Ovary (tissue), 9 donors: ENCODE results near the gene DPYSL3. TPM values are rescaled to one million over a fixed set of nuclear protein-coding genes. Genes with fewer than 3 reads are reported as not detected.

ENCODE experiments used
- DNase-seq, 5 donors: peaks; one replicate each; pipeline ENCODE4 v3.0.0-alpha.2; 2019 to 2020
- H3K27ac ChIP-seq, 2 donors: fragments of 200-600 bp; one replicate each; pipeline versions ENCODE4 v1.5.1 to v1.8.0; 2019 to 2022
- H3K27me3 ChIP-seq: fragments of 200-600 bp; one replicate; pipeline ENCODE4 v1.8.0; 2022
- H3K36me3 ChIP-seq: fragments of 200-600 bp; sonication (generic); one replicate; pipeline ENCODE4 v1.5.1; 2019
- H3K4me1 ChIP-seq: one replicate; pipeline ENCODE4 v1.8.1; 2013; ENCODE audit warnings: mild to moderate bottlenecking, moderate library complexity; ENCODE audit not compliant: insufficient read depth
- H3K4me3 ChIP-seq: fragments of 200-600 bp; sonication (generic); one replicate; pipeline ENCODE4 v1.5.1; 2017
- H3K9me3 ChIP-seq, 2 donors: fragments of 200-600 bp in 1 of 2; sonication (generic) in 1 of 2; one replicate each; pipeline versions ENCODE4 v1.5.1 to v1.8.1; 2013 to 2019; ENCODE audit warnings: mild to moderate bottlenecking in 1 of 2, moderate library complexity in 1 of 2
- EP300 ChIP-seq: sonication (generic); formaldehyde crosslinking; IDR thresholded peaks from one replicate; pipeline ENCODE4 v1.6.1; 2017; ENCODE audit warnings: antibody characterized with exemption
- POLR2A ChIP-seq: fragments of 450-650 bp; IDR thresholded peaks from one replicate; pipeline ENCODE4 v1.6.1; 2017; ENCODE audit warnings: antibody characterized with exemption, mild to moderate bottlenecking, moderate library complexity
- WGBS, 3 donors: extraction: QIAGEN DNeasy Blood & Tissue Kit in 1 of 3; methylation state at CpG; one replicate each; pipeline versions ENCODE4 v1.1.5 to v1.1.7; 2013 to 2017; 5-methylcytosine and 5-hydroxymethylcytosine counted together
- intact Hi-C, 4 donors: fragments of 100-400 bp; cut with DNase I; formaldehyde crosslinking; loops; one replicate each; pipeline versions ENCODE4 v1.11.0 to v1.15.1; 2022 to 2023
- polyA plus RNA-seq, 2 donors: library from polyadenylated mRNA; stranded (reverse); fragments of 200-250 nt in 1 of 2; fragments of 350-450 nt in 1 of 2; fragmentation: Illumina TruSeq in 1 of 2; extraction: RNeasy Lipid Tissue Mini Kit (QIAGEN cat#74804) in 1 of 2; gene quantifications; one replicate each; pipeline ENCODE4 v1.2.3, GENCODE V29; 2013 to 2014
- total RNA-seq, 7 donors: library from RNA; depleted of rRNA in 2 of 7; stranded (reverse); fragments of >200 nt in 2 of 7; fragmentation: NEBNext Ultra II Directional in 3 of 7; extraction: Animal tissue kit (Norgen Biotek cat#: 25700) in 3 of 7; gene quantifications; one replicate each; pipeline versions ENCODE4 v1.1.0 to v1.2.4, GENCODE V29; 2016 to 2023
- TF ChIP-seq, protein P1 (sequence below), 3 donors: fragments of 450-650 bp in 2 of 3; fragments of 200-600 bp in 1 of 3; IDR thresholded peaks; one replicate each; pipeline versions ENCODE4 v1.5.1 to v1.8.0; 2016 to 2022; ENCODE audit warnings: antibody characterized with exemption in 3 of 3, mild to moderate bottlenecking in 1 of 3
- donor health status: DM: no; HTN: no; CAD: no; lungs with moderate emphysema.
- donor health status: DM: no; HTN: no; CAD: no.
- donor health status: Bipolar disorder and iron deficiency.
- donor health status: DM: yes; HTN: yes; CAD: no.
- donor health status: DM: no; HTN: no; CAD: no.
- donor health status: DM: yes; HTN: yes; CAD: no.

Gene DPYSL3
- total and polyA plus RNA-seq, 9 donors = 77.9 to 606 (median 158) TPM

DNA sequence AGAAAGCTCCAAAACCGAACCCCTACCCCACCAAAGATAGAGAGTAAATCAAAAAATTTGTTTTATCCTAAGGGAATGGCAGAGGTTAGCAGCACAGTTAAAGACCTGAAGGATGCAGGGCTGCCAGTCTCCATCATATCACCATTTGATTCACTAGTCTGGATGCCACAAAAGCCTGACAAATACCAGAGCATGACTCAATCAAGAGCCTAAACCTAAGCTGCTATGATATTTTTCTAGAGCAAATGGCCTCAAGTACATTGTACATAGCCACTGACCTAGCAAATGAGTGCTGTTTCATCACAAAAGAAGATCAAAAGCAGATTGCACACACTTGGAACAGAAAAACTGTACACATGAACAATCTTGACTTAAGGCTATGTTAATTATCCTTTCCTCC lies 48.0 kb downstream of the DPYSL3 start:
- H3K4me3 ChIP-seq = no peak overlapping the region
- no peaks in the 10 kb centered on the region for H3K36me3 ChIP-seq
- no peaks in the 10 kb centered on the region for H3K9me3 ChIP-seq
- intact Hi-C loops = no loop called here
- TF ChIP-seq POLR2A = no peak
- TF ChIP-seq EP300 = no peak
- TF ChIP-seq, protein P1, sequence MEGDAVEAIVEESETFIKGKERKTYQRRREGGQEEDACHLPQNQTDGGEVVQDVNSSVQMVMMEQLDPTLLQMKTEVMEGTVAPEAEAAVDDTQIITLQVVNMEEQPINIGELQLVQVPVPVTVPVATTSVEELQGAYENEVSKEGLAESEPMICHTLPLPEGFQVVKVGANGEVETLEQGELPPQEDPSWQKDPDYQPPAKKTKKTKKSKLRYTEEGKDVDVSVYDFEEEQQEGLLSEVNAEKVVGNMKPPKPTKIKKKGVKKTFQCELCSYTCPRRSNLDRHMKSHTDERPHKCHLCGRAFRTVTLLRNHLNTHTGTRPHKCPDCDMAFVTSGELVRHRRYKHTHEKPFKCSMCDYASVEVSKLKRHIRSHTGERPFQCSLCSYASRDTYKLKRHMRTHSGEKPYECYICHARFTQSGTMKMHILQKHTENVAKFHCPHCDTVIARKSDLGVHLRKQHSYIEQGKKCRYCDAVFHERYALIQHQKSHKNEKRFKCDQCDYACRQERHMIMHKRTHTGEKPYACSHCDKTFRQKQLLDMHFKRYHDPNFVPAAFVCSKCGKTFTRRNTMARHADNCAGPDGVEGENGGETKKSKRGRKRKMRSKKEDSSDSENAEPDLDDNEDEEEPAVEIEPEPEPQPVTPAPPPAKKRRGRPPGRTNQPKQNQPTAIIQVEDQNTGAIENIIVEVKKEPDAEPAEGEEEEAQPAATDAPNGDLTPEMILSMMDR (IDR thresholded peaks at IDR 0.05) = no peak
- no peak for DNase-seq
- 89 to 97% (median 96%) methylated on average over 1 of the region's 1 CpG for WGBS, 3 donors
- H3K4me1 ChIP-seq = peaks cover 2% of the 10 kb centered on the region
- no peak overlapping the region for H3K27ac ChIP-seq
- H3K27me3 ChIP-seq = no peaks in the 10 kb centered on the region

DNA sequence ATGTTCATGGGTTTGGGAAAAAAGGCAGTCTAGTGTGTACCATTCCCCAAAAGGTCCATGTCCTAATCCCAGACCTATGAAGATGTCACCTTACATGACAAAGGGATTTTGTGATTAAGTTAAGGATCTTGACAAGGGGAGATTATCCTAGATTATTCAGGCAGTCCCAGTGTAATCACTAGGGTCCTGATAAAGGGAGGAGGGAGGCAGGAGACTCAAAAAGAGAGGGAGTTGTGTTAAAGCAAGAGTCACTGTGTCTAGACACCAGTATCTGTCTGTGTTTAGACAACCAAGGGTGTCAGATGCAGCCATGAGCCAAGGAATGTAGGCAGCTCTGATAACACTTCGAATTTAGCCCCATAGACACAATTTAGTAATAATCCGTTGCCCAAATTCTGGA lies 49.5 kb downstream of the DPYSL3 start:
- no peak overlapping the region for H3K27ac ChIP-seq
- 61 to 66% (median 63%) methylated on average over 2 of the region's 2 CpGs for WGBS, 3 donors

DNA sequence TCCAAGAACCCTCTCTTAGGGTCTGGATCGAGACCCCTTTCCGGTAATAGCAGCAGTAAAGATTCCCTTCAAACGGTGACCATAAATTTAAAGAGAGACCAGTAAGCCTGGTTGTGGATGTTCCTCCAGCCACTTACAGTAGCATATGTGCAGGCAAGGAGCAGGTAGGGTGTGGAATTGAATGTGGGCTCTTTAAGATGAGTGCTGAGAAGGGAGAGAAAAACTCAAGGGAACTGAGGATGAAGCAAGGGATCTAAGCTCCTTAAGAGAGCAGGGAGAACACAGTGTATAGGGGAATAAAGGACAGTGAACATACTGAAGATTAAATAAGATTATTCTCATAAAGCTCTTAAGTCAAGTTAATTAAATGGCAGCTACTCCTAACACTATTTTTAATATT lies 51.3 kb downstream of the DPYSL3 start:
- no peak overlapping the region for H3K27ac ChIP-seq
- H3K36me3 ChIP-seq = no peaks in the 10 kb centered on the region
- TF ChIP-seq, protein P1 (IDR thresholded peaks at IDR 0.05) = no peak
- no peak for TF ChIP-seq EP300
- TF ChIP-seq POLR2A = no peak
- WGBS, 3 donors = 98 to 99% (median 98%) methylated on average over 3 of the region's 3 CpGs
- no peak overlapping the region for H3K4me3 ChIP-seq
- DNase-seq = no peak
- H3K4me1 ChIP-seq = peaks cover 16% of the 10 kb centered on the region
- intact Hi-C loops = loop anchor here in 1 of 4 donors (10.0 kb wide), 2 partner anchors 46 to 106 kb away; no protein-coding TSS in a partner anchor
- no peaks in the 10 kb centered on the region for H3K27me3 ChIP-seq
- no peaks in the 10 kb centered on the region for H3K9me3 ChIP-seq

More for the DNA sequence above, 49.5 kb downstream of the DPYSL3 start:
- no peaks in the 10 kb centered on the region for H3K36me3 ChIP-seq
- TF ChIP-seq POLR2A (no peak), EP300 (no peak)
- TF ChIP-seq, protein P1 (IDR thresholded peaks at IDR 0.05) = no peak
- DNase-seq = no peak
- intact Hi-C loops = no loop called here
- no peak overlapping the region for H3K4me3 ChIP-seq
- H3K27me3 ChIP-seq = no peaks in the 10 kb centered on the region
- peaks cover 10% of the 10 kb centered on the region for H3K4me1 ChIP-seq
- H3K9me3 ChIP-seq = no peaks in the 10 kb centered on the region

DNA sequence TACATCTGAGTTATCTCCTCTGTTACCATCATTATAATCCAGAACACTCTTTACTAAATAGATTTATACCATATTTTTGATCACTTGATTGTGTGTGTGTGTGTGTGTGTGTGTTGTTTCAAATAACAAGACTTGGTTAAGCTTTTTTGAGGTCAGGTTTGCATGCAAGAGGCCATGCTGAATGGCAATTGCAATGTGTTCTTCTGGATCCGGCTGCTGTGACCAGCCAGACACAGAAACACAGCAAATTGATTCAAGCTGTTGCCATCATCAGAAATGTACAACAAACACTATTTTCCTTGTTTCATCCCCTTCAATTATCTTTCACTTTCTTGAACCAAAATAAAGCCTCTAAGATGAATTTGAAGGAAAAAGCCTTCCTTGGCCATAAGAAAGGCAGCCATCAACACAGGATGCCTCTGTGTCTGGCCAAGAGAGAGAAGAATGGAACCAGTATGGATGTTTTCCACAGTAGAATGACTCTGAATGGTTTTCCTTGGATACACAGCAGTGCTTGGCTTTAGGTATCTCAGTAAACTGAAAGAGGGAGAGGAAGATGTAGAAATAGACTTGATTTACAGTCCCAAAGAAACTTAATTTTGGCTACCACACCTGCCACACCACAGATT lies 53.9 kb downstream of the DPYSL3 start:
- no peaks in the 10 kb centered on the region for H3K36me3 ChIP-seq
- H3K9me3 ChIP-seq = no peaks in the 10 kb centered on the region
- DNase-seq = no peak
- no peaks in the 10 kb centered on the region for H3K27me3 ChIP-seq
- WGBS, 3 donors = 15 to 26% (median 25%) methylated on average over 1 of the region's 1 CpG
- peak overlapping the region in 1 of 2 donors; percentile 92 for H3K27ac ChIP-seq
- H3K4me1 ChIP-seq = peaks cover 16% of the 10 kb centered on the region
- intact Hi-C loops = loop anchor here in 2 of 4 donors (2.0 to 10.0 kb wide), 3 partner anchors 49 to 109 kb away; no protein-coding TSS in a partner anchor
- TF ChIP-seq POLR2A = no peak
- H3K4me3 ChIP-seq = no peak overlapping the region

DNA sequence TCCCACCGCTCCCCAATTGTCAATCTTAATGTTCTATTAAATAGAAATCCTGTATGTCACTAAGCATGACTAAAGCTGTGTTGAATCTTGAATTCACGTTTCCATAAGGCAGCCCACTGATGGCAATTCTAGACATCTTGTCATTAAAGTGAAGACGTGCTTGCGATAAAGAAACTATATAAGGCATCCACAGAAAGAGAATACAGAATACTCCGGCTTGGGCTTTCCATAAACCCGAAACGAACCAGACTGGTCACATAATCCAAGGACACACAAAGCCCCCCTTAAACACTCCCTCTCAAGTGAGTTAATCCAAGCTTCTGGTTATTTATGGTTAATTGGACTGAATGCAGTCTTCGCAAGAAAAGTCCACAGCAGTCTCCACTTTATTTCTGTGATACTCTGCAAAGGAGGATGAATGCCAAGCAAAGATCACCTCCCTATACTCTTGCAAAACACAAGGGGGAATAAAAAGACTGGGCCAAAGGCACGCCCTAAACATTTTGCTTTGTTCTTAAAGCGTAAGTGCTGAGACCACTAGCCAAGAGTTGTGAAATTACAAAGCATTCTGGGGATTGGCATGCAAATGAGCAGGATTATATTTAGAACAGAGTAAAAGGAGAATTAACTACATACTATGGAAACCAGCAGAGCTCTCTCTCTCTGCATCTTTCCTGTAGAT lies 54.7 kb downstream of the DPYSL3 start:
- TF ChIP-seq, protein P1 (IDR thresholded peaks at IDR 0.05) = no peak
- peak; percentile 46 for TF ChIP-seq EP300
- peak in 2 of 5 donors; percentile 42 to 76 for DNase-seq
- Histone ChIP-seq H3K9me3 (no peaks in the 10 kb centered on the region), H3K36me3 (no peaks in the 10 kb centered on the region), H3K27me3 (no peaks in the 10 kb centered on the region), H3K4me1 (peaks cover 17% of the 10 kb centered on the region), H3K27ac (peak overlapping the region in 1 of 2 donors; percentile 92), H3K4me3 (peak overlapping the region; percentile 11)
- 16 to 25% (median 25%) methylated on average over 10 of the region's 10 CpGs for WGBS, 3 donors
- intact Hi-C loops = loop anchor here (2.0 to 10.0 kb wide), 9 partner anchors 50 to 228 kb away; no protein-coding TSS in a partner anchor
